MM.1S (cell line): ENCODE results near the gene ZDHHC11.
"Not testable (repeated sequence)": the region's sequence is repeated elsewhere in the genome, so short reads cannot be mapped to it uniquely, and the experiment has no call there.

ENCODE experiments used
- DNase-seq: peaks from one replicate; pipeline ENCODE4 v3.0.0-alpha.2; 2015
- H2AFZ ChIP-seq: fragments of 300-600 bp; sonication (generic); 2 replicates; pipeline ENCODE4 v1.6.0; 2016; ENCODE audit warnings: antibody characterized with exemption, low read length
- H3F3A ChIP-seq: fragments of 300-600 bp; sonication (generic); 2 replicates; pipeline ENCODE4 v1.6.1; 2016; ENCODE audit warnings: mild to moderate bottlenecking, antibody characterized with exemption, low read length, moderate library complexity, mixed read lengths; ENCODE audit not compliant: insufficient read depth
- H3K27ac ChIP-seq: fragments of 300-600 bp; sonication (generic); 2 replicates; pipeline ENCODE4 v1.5.1; 2016; ENCODE audit warnings: mild to moderate bottlenecking, low read length
- H3K27me3 ChIP-seq: fragments of 300-600 bp; sonication (generic); replicated peaks from 2 replicates; pipeline ENCODE4 v1.6.0; 2016; ENCODE audit warnings: low read length; ENCODE audit not compliant: insufficient read depth
- H3K36me3 ChIP-seq: fragments of 300-600 bp; sonication (generic); replicated peaks from 2 replicates; pipeline ENCODE4 v1.6.1; 2016; ENCODE audit warnings: mild to moderate bottlenecking, low read length, mixed read lengths; ENCODE audit not compliant: insufficient read depth
- H3K4me1 ChIP-seq: fragments of 300-600 bp; sonication (generic); 2 replicates; pipeline ENCODE4 v1.6.1; 2016; ENCODE audit warnings: low read length, mixed read lengths
- H3K4me2 ChIP-seq: fragments of 300-600 bp; sonication (generic); 2 replicates; pipeline ENCODE4 v1.6.0; 2016; ENCODE audit warnings: low read depth, low read length
- H3K4me3 ChIP-seq: fragments of 300-600 bp; sonication (generic); 2 replicates; pipeline ENCODE4 v1.5.1; 2016; ENCODE audit warnings: low read length, mixed read lengths
- H3K79me2 ChIP-seq: fragments of 300-600 bp; sonication (generic); 2 replicates; pipeline ENCODE4 v1.6.1; 2016; ENCODE audit warnings: mixed run types, low read length, mixed read lengths
- H3K9ac ChIP-seq: fragments of 300-600 bp; sonication (generic); 2 replicates; pipeline ENCODE4 v1.6.1; 2016; ENCODE audit warnings: low read length, mixed read lengths
- H3K9me2 ChIP-seq: fragments of 300-600 bp; sonication (generic); replicated peaks from 2 replicates; pipeline ENCODE4 v1.6.1; 2016; ENCODE audit warnings: mild to moderate bottlenecking, low read length, mixed read lengths; ENCODE audit not compliant: insufficient read depth
- H3K9me3 ChIP-seq: fragments of 300-600 bp; sonication (generic); replicated peaks from 2 replicates; pipeline ENCODE4 v1.6.1; 2016; ENCODE audit warnings: mild to moderate bottlenecking, low read length, mixed read lengths; ENCODE audit not compliant: insufficient read depth
- H4K20me1 ChIP-seq: fragments of 300-600 bp; sonication (generic); 2 replicates; pipeline ENCODE4 v1.6.1; 2016; ENCODE audit warnings: mild to moderate bottlenecking, low read length, moderate library complexity, mixed read lengths; ENCODE audit not compliant: insufficient read depth

Gene ZDHHC11

GRCh38 chr5:797986-798385 lies 52.8 kb downstream of the ZDHHC11 start:
- H3K27me3 ChIP-seq, H2AFZ ChIP-seq, H3K27ac ChIP-seq: not testable (repeated sequence)

DNA sequence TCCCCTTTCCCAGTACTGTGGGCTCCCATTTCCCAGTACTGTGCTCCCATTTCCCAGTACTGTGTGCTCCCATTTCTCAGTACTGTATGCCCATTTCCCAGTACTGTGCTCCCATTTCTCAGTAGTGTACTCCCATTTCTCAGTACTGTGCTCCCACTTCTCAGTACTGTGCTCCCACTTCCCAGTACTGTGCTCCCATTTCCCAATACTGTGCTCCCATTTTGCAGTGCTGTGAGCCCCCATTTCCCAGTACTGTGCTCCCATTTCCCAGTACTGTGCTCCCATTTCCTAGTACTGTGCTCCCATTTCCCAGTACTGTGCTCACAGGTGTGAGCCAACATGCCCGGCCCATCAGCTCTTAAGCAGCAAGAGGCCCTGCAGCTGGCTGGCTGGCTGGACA lies 54.9 kb downstream of the ZDHHC11 start:
- not testable (repeated sequence) for H3K9me2 ChIP-seq, H4K20me1 ChIP-seq, H3K9ac ChIP-seq, H3K4me1 ChIP-seq, H3F3A ChIP-seq, H3K27ac ChIP-seq, H3K9me3 ChIP-seq, H3K36me3 ChIP-seq, H3K4me3 ChIP-seq, H3K27me3 ChIP-seq, DNase-seq, H2AFZ ChIP-seq, H3K79me2 ChIP-seq, H3K4me2 ChIP-seq

More at GRCh38 chr5:797986-798385, 52.8 kb downstream of the ZDHHC11 start:
- H3K9me2 ChIP-seq, DNase-seq, H4K20me1 ChIP-seq, H3K9me3 ChIP-seq, H3K4me1 ChIP-seq, H3K79me2 ChIP-seq, H3K4me2 ChIP-seq, H3K36me3 ChIP-seq, H3K9ac ChIP-seq, H3F3A ChIP-seq, H3K4me3 ChIP-seq: not testable (repeated sequence)

DNA sequence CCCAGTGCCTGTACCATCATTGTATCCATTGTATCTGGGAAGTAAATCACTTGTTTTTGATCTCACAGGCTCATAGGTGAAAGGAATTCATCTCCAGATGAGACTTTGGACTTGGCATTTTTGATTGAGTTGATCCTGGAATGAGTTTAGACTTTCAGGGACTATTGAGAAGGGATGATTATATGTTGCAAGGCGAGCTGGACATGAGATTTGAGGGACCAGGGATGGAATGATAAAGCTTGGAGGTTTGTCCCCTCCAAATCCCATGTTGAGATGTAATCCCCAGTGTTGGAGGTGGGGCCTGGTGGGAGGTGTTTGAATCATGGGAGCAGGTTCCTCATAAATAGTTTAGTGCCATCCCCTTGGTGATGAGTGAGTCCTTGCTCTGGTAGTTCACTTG lies 55.8 kb downstream of the ZDHHC11 start:
- not testable (repeated sequence) for H4K20me1 ChIP-seq, H3K4me3 ChIP-seq, DNase-seq, H3F3A ChIP-seq, H3K4me1 ChIP-seq, H3K79me2 ChIP-seq, H2AFZ ChIP-seq, H3K9me2 ChIP-seq, H3K9me3 ChIP-seq, H3K27me3 ChIP-seq, H3K36me3 ChIP-seq, H3K27ac ChIP-seq, H3K9ac ChIP-seq, H3K4me2 ChIP-seq

DNA sequence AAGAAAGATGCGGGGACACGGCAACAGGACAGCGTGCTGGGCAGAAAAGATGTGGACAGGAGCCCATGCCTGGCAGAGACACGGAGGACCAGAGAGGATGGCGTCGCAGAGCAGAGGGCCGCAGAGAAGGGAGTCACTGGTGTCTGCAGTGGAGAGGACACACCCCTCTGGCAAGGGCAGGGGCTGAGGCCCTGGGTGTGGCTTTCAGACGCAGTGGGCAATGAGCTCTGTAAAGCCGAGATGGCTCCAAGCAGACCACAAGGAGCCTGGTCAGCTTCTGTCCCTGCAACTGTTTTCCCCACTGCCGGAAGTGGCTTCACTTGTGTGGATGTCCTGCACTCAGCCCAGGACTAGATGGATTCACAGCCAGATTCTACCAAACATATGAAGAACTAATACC lies 62.1 kb downstream of the ZDHHC11 start:
- H3K36me3 ChIP-seq, H3K9me3 ChIP-seq, H3K9ac ChIP-seq, DNase-seq, H3K9me2 ChIP-seq, H2AFZ ChIP-seq, H3K79me2 ChIP-seq, H4K20me1 ChIP-seq, H3K27me3 ChIP-seq, H3K27ac ChIP-seq, H3K4me2 ChIP-seq, H3K4me3 ChIP-seq, H3F3A ChIP-seq, H3K4me1 ChIP-seq: not testable (repeated sequence)

DNA sequence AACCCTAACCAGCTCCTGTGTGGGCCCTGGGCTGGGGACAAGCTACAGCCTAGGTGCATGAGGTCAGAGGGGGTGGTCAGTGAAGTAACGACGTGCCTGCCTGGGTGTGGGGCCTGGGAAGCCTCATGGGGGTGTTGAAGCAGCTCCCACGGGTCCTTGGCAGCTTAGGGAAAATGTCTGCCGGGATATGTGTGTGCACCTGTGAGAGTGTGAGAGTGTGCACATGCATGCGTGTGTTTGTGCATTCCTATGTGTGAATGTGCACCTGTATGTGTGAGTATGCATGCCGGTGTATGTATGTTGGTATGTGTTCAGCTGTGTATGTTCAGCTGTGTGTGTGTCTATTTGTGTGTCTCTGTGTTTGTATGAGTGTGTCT lies 62.9 kb downstream of the ZDHHC11 start:
- H3K9me2 ChIP-seq, H3K9ac ChIP-seq, H3K27ac ChIP-seq, H3F3A ChIP-seq, H3K27me3 ChIP-seq, H3K4me1 ChIP-seq, H4K20me1 ChIP-seq, DNase-seq, H3K79me2 ChIP-seq, H3K4me2 ChIP-seq, H2AFZ ChIP-seq, H3K9me3 ChIP-seq, H3K36me3 ChIP-seq, H3K4me3 ChIP-seq: not testable (repeated sequence)

- not testable (repeated sequence) for H3K9me2 ChIP-seq, H3K36me3 ChIP-seq, H4K20me1 ChIP-seq, H3K9me3 ChIP-seq, DNase-seq, H2AFZ ChIP-seq, H3K9ac ChIP-seq, H3K79me2 ChIP-seq, H3K27me3 ChIP-seq, H3K4me1 ChIP-seq, H3K4me3 ChIP-seq, H3K27ac ChIP-seq, H3K4me2 ChIP-seq, H3F3A ChIP-seq
Measured at GRCh38 chr5:787224-787856, 63.4 kb downstream of the ZDHHC11 start.

DNA sequence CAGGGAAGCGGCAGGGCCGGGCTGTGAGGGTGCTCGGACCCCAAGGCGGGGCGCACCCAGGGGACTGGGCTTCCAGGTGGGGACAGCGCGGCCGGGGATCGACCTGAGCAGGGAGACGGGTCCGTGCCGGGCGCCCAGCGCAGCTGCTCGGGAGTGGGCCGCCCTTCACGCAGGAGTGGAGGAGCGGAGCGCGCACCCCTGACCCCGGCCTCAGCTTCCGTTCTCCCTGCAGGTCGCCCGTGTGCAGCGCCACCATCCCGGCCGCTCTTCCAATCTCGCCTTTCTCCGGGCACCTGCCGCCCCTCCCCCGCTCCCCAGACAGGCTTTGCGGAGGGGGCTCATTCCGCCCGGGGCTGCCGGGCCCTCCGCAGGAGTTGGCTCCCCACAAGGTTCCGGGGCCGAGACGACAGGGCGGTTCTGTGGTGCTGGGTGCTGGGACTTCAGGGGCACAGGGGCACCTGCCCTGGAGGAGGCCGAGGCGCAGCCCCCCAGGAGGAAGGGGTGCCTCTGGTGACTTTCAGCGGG lies 65.5 kb downstream of the ZDHHC11 start:
- not testable (repeated sequence) for H3F3A ChIP-seq, H3K9me2 ChIP-seq, H3K79me2 ChIP-seq, H3K27ac ChIP-seq, H4K20me1 ChIP-seq, H3K36me3 ChIP-seq, H3K9me3 ChIP-seq, DNase-seq, H3K27me3 ChIP-seq, H3K4me1 ChIP-seq
- H3K9ac ChIP-seq = peak overlapping the region; percentile 31; the same call in 1 of the 2 replicates
- H3K4me2 ChIP-seq = peak overlapping the region; percentile 86
- peak overlapping the region; percentile 75 for H2AFZ ChIP-seq
- H3K4me3 ChIP-seq = peak overlapping the region; percentile 66

- Histone ChIP-seq H3K4me3 (peak within 1 kb of the TSS; percentile 66), H3K4me2 (peak within 1 kb of the TSS; percentile 86), H3K9ac (peak within 1 kb of the TSS; percentile 31; the same call in 1 of the 2 replicates), H2AFZ (peak within 1 kb of the TSS; percentile 75)
- not testable (repeated sequence) for H4K20me1 ChIP-seq, H3K9me2 ChIP-seq, H3K27ac ChIP-seq, H3K79me2 ChIP-seq, H3K4me1 ChIP-seq, H3K27me3 ChIP-seq, H3K36me3 ChIP-seq, H3F3A ChIP-seq, H3K9me3 ChIP-seq
- DNase-seq = peak; percentile 80
Measured at GRCh38 chr5:784428-785177, 66.2 kb downstream of the ZDHHC11 start, which contains the start of gene ZDHHC11B. TSS of gene ZDHHC11B (minus strand) at chr5:784729. CDS start at chr5:766919, 17,810 bp downstream.
